CD1c-positive myeloid dendritic cell (primary cell): ENCODE measurements around the gene EVC.
"Not testable (repeated sequence)": the region's sequence is repeated elsewhere in the genome, so short reads cannot be mapped to it uniquely, and the experiment has no call there.

Source experiments
- DNase-seq: peaks from one replicate; pipeline ENCODE4 v3.0.0-alpha.2; 2016; ENCODE audit errors: extremely low spot score

The EVC gene

DNA sequence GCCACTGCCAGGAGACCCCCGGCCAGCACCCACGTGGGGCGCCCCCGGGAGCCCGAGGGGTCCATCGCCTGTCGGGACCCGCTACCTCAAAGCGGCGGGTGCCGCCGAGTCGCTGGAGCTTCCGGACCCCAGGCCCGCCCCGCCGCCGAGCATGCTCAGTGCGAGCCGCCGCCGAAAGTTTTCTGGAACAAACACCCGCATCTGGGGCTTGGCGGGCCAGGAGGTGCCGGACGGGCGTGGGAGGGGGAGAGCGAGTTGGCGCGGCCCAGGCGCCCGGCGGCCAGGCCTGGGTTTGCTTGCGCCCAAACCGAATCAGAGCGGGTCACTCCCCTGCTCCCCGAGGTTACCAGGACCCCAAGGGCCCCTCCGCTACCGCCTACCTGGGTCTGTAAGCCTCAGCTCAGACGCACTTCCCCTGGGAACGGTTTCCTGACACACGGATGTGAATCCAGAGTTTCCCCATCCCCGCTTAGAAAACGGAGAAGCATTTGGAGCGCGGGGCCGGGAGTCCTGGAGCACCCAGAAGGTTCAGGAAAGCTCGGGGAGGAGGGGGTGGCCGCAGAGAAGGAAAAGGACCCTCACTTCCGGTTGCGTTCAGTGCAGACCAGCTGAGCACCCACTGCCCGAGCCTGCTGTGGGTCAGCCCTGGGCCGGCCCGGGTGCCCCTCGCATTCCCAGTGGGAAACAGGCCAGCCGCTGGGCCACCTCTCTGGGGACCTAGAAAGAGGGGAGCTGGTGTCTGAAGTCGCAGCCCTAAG is 2.4 kb upstream of the EVC start, which contains the start of gene EVC2:
TSS of gene EVC2 (minus strand) at position 111 of the 758 bp plus-strand sequence. CDS start at position 65, 46 bp downstream.
- peak; percentile 15 for DNase-seq

DNA sequence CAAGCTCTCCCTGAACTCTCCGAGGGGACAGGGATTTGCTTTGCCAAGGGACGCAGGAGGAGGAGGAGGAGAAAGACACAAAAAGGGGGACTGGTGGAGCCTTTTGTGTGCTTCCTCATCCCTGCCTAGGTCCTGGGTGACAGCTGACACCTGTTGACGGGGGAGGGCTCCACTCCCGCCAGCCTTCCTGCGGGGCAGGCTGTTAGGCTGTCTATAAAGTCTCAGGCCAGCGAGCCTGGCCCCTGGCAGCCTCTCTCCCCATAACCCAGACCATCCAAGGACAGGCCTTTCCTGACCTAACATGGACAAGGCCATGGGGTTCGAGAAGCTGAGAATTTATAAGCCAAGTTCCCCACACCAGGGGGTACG is 1.8 kb upstream of the EVC start:
- no peak for DNase-seq

DNA sequence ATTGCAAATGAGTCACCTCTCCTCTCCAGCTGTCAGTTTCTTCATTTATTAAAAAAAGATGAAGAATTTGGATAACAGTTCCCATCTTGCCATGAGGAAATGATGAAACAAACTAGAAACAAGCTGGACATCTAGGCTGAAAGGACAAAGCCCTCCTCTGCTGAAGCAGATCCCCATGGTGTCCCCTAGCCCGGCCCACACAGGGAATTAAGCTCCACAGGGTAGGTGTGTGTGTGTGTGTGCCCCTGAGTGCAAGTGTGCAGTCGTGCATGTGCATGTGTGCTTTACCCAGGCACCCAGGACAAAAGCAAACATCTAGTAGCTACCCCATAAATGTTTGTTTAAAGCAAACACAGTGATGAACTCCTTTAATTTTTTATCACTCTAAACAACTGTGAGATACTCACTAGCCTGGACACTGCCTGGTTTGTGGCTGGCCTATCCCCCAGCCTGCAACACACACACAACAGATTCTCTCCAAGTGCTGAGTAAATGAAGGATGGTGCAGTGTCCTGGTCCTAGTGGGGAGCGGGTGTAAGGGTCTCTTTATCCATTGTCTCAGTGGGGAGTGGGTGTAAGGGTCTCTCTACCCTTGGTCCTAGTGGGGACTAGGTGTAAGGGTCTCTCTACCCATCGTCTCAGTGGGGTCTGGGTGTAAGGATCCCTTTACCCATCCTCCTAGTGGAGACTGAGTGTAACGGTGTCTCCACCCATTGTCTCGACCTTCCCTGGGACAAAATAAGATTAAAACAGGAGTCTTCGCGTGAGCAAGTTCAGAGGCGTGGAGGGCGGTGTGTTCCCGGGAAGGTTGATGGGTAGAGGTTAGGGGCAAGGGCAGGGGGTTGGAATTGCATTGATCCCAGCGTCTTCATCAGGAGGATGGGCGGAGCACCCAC is 688 bp upstream of the EVC start:
- no peak for DNase-seq

DNA sequence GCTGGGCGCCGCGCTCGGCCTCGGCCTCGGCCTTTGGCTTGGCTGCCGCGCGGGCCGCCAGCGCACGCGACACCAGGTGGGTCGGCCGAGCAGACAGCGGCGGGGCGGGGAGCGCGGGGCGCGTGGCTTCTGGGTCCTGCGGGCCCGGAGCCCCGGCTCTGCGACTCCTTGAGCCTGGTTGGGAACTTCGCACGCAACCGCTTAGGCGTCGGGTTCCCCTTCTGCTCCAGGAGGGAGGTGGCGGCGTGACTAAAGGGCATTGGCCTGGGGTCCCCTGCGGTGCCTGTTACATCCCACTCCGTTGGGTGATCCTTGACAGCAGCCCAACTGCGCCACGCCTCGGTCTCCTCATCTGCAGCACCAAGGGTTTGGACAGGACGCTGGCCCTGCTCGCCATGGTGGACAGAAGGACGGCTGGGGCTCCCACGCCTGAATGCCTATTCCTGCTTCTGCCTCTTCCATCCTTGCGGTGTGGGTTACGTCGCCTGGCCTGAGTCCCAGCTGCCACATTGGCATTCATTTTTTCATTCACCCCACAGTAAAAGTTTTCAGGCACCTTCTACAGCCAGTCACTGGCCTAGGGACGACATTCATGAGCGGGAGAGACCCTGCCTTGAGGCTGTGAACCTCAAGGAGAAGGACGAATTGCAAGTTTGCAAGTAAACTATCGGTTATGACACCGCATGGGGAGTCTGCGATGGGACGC is 631 bp downstream of the EVC start:
- DNase-seq = peak; percentile 30

DNA sequence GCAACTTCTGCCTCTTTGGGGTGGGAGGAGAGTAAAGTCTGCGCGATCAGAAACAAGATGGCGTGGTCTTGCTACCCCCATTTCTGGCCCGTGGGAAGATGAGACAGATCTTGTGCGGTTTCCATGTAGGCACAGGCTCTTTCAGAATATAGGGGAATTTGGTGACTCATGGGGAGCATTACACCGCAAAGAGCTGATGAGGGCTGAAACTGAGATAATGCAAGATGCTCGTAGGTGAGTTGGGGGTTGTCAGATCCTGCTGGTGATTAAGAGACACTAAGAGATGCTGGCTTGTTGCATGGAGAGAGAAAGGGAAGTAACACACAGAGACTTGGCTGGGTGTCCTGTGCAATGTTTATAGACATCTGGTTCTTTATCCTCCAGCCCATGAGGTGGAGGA is 1.5 kb downstream of the EVC start:
- no peak for DNase-seq

DNA sequence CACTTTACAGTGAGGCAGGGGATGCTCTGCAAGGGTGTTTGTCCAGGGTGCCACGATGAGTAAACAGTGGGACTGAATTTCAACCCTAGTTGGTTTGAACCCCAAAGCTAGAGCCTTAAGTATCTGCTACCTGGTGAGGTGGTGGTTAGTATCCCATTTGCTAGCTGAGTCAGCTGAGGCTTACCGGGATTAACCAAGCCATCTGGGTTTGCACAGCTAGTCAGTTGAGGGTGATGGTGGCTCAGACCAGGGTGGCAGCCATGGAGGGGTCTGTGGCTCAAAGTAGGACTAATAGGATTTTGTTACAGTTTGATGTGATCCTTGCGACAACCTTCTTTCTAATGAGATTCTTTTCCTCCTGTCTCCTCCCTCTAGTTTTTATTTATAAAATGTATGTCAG is 1.9 kb downstream of the EVC start:
- DNase-seq = no peak

DNA sequence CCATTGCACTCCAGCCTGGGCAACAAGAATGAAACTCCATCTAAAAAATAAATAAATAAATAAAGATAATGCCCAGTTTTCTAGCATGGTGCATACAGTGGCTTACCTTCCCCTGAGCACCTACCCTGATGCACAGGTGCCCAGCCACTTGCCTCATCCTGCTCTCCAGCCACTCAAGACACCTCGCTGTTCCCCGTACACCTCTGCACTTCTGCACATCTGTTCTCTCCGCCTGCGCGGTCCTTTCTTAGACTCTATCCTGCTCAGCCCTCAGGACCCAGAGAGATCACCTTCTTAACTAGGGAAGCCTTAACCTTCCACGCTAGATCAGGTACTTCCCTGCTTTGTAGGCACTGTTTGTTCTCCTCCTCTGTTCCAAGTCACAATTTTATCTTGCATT is 2.9 kb downstream of the EVC start:
- DNase-seq = no peak

DNA sequence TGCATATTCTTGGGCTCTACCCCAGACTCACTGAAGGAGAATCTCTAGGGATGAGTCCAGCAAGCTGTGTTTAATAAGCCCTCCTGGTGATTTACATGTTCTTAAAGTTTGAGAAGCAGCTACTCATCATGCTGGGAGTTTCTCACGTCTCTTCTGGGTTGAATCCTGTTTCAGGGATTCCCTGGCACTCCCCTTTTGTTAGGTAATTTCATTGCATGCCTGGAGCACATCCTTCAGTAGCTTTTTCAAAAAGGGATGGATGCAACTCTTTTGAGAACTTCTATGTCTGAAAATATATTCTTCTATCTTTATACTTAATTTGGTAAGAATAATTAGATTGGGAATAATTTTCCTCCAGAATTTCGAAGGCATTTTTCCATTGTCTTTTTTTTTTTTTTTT is 4.4 kb downstream of the EVC start:
- DNase-seq = no peak

DNA sequence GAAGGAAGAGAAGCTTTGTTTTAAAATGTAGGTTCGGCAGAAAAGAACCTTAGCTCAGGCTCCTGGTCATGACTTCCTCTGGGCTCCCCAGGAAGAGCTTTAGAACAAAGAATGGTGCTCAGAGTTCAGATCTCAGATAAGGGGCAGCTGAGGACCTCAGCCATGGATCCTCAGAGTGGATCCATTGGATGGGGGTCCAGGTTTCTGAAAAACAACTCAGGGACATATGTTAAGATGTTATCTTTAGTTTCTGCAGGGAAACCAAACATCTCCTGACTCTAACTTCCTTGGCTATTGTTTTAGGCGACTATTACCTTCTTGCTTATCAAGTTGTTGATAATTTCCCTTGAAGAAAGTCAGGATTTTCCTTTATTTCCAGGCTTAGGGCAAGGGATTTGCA is 5.4 kb downstream of the EVC start:
- no peak for DNase-seq

DNA sequence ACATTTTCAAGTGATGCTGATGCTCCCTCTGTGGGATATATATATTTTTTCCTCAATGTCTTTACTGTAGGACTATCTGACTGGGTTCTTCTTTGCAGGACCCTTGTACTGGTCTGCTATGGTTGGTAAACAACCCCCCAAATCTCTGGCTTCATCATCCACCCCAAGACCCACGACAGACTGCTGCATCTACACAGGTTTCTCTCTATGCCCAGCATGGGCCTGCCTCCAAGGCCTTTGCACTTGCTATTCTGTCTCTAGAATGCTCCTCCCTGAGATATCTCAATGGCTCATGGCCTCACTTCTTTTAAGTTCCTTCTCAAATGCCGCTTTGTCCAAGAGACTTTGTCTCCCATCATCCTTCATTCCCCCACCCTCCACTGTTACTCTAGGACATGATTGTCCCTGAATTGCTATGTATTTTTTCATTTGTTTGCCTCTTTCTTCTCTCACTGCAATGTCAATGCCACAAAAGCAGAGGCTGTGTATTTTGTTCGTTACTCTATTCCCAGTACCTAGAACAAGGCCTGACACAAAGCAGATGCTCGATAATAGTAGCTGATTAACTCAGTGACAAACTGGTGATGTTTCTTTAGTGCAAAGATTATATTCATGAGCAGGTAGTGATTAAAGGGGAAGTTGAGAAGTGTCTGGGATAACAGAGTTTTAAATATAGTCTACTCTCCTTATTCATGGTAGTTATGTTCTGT is 6.6 kb downstream of the EVC start:
- DNase-seq = no peak

DNA sequence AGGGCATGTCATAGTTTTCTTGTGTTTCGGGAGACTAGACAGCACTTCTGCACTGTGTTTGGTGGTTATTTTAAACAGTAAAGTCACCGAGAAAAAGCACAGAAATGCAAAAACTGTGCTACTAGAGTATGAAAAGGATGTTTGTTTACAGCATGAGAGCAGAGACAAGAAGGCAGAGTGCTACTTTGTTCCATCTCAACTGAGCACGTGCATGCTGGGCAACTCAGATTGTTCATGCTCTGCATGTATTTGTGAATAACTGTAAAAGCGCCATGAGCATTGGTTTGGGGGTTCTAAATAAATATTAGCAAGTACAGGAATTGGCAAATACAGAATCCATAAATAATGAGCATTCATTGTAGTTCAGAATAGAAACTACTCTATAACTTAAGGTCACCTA is 7.4 kb downstream of the EVC start:
- DNase-seq = no peak

DNA sequence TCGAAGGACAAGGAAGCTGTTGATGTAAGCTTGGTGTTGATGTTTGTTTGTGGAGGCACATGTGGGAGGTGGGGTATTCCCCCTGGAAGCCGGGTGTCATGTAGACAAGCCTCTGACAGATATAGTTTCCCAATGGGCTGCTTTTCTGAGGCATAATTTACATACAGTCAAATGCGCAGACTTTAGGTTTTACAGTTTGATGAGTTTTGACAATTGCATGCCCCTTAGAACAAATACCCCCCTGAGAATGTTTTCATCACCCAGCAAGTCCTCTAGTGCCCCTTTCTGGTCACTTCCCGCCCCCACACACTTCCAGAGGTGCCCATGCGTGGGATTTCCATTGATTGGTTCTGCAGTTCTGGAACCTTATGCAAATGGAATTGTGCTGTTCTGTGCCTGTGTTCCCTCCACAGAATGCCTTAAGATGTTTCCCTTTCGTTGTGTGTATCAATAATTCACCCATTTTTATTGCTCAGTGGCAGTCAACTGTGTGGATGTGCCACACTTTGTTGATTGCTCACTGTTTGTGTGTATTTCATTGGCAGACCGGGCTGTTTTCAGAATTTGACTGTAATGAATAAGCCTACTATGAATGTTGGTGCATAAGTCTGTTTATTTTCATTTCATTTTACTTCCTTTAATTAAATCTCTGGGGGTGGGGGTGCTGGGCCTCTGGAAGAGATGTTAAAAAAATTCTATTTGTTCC is 8.5 kb downstream of the EVC start:
- DNase-seq = no peak

DNA sequence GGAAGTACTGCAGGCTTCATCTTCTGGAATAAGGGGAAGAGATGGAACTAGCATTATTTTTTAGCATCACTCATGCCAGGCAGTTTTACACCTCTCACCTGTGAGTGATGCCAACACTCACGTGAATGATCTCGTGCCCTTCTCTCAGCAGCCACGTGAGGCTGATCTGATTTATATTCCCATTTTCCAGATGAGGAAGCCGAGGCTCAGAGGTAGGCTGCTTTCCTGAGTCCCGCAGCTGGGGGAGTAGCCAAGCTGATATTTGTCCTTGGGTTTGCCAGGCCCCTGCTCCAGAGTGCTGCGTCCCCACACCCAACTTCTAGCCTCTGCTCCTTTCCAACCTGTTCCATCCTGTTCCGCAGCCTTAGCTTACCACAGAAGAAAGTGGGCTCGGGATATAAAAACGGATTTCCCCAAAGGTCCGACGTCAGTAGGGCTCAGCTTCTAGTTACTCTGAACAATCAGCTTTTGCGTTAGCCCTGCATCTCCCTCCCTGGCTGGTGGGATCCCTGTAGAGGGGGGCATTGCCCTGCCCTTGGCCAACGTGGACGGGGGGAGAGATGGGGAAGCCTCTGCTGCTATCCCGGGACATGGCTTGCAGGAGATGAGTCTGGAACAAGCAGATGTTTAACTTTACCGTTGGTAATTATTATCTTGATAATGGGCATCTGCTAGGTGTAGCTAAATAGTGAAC is 9.3 kb downstream of the EVC start:
- no peak for DNase-seq

DNA sequence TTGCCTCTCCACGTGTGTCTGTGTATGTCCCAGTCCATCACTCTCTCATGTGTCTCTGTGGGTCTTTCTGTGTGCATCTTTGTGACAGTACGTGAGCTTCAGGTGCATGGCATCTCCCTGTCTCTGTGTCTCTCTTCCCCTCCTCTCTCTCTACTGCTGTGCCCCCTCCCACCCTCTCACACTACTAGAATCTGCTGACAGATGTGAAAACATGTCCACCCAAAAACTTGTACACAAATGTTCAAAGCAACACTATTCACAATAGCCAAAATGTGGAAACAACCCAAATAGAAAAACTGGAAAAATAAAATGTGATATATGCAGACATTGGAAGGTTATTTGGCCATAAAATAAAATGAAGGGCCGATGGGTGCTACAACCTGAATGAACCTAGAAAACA is 10.0 kb downstream of the EVC start:
- DNase-seq = no peak

DNA sequence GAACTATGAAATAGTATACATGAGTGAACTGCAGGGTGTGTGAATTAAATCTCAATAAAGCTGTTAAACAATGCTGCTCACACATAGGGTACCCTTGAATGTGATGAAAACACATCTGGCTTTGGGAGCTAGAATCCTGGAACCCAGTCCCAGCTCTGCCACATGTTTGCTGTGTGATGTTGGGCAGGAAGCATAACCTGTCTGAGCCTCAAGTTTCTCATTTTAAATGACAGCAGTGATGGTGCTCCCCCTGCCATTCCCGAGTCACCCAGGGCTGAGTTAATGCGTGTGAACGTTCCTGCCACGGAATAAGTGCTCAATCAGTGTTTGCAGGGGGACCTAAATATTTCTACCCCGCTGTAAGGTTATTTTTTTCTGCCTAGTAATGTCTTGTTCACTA is 10.9 kb downstream of the EVC start:
- no peak for DNase-seq

DNA sequence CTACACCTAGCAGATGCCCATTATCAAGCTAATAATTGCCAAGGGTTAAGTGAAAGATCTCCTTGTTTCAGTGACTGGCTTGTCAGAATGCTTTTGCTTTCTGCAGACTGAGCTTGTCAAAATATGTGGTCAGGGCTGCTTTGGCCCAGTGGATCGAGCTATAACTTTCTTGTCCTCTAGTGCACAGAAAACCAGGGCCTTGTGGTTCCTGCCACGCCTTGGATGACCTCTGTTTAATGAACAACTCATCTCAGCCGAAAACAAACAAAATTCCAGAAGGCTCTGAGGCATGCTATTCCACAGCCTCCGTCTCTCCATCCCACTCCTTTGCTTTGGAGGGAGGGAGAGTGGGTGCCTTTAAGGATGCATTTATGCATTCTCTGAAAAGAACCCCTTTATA is 11.3 kb downstream of the EVC start:
- no peak for DNase-seq

DNA sequence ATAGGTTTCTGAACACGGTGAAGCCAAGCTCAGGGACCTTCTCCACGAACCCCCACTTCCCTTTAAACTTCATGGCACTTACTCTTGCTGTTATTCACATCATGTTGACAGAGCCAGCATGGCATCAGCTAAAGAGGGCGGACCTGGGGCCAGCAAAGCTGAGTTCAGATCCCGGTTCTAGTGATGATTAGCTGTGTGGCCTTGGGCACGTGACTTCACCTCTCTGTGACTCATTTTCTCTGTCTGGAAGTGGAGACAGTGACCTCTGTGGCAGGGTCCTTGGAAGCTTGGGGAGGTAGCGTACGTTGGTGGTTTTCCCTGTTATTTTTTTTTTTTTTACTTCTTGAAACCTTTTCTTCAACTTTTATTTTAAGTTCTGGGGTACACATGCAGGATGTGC is 13.4 kb downstream of the EVC start:
- DNase-seq = no peak

DNA sequence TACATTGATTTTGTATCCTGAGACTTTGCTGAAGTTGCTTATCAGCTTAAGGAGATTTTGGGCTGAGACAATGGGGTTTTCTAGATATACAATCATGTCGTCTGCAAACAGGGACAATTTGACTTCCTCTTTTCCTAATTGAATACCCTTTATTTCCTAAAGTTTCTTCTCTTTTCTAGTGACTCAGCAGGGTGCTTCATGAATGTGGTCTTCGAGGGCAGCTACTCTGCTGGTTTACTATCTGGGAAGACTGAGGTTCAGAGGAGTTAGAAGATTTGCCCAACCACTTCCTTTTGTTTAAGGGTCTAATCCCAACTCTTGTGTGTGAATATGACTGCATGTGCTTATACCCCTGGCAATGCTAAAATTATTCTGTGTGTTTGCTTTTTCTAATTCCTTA is 17.4 kb downstream of the EVC start:
- not testable (repeated sequence) for DNase-seq

DNA sequence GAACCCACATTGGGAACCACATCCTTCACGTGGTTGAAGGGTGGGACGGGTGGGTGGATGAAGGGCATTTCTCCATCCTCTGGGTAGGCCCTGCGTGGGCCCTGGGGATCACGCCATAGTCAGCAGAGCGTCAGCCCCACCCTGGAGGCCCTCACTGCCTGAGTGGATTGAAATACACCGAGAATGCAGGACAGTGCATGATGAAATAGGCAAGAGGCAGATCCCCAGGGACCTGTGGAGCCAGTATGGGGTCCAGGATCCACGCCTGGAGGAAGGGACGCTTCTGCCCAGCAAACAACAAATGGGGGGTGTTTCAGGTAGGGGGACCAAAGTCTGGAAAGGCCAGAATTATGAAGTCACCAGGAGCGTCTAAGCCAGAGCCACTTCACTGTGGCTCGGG is 19.4 kb downstream of the EVC start:
- no peak for DNase-seq
